ENCODE data around the gene TMEM130. TPM values are rescaled to one million over a fixed set of nuclear protein-coding genes. Genes with fewer than 3 reads are reported as not detected.
"Not testable (repeated sequence)": the region's sequence is repeated elsewhere in the genome, so short reads cannot be mapped to it uniquely, and the experiment has no call there.

TMEM130 gene
- total RNA-seq, 4 donors from 2014 or later = 0.30 to 5.7 (median 1.8) TPM

- no peaks in the 10 kb centered on the region for H3K27me3 ChIP-seq
- 95 to 97% methylated on average over 3 of the region's 3 CpGs for WGBS, 2 donors
- H3K9me3 ChIP-seq = peaks cover 0 to 19% (median 2%) of the 10 kb centered on the region in 4 donors
- H3K27ac ChIP-seq = no peak overlapping the region
- H3K36me3 ChIP-seq = no peaks in the 10 kb centered on the region
- H3K4me3 ChIP-seq = no peak overlapping the region
- DNase-seq (ENCODE audit: low spot score in 2 of 2) = no peak
- TF ChIP-seq CTCF (IDR thresholded peaks at IDR 0.05) (no peak), EP300 (IDR thresholded peaks at IDR 0.05) (no peak), POLR2A (IDR thresholded peaks at IDR 0.05) (no peak)
- H3K4me1 ChIP-seq = no peaks in the 10 kb centered on the region
Measured at GRCh38 chr7:98848918-98849317, 20.9 kb downstream of the TMEM130 start.

GRCh38 chr7:98842552-98842951 is 27.3 kb downstream of the TMEM130 start:
- not testable (repeated sequence) for H3K27ac ChIP-seq; H3K4me1 ChIP-seq; H3K9me3 ChIP-seq; H3K4me3 ChIP-seq; DNase-seq (ENCODE audit: low spot score in 2 of 2); H3K36me3 ChIP-seq; H3K27me3 ChIP-seq
- 78 to 88% methylated on average over 2 of the region's 2 CpGs for WGBS, 2 donors

GRCh38 chr7:98841179-98841997 is 28.4 kb downstream of the TMEM130 start:
- Histone ChIP-seq H3K9me3 (no peaks in the 10 kb centered on the region), H3K4me3 (no peak overlapping the region), H3K4me1 (peaks cover 0 to 7% (median 0%) of the 10 kb centered on the region in 4 donors), H3K27me3 (no peaks in the 10 kb centered on the region), H3K27ac (no peak overlapping the region), H3K36me3 (no peaks in the 10 kb centered on the region)
- WGBS, 2 donors = 39 to 57% methylated on average over 8 to 11 of the region's 11 CpGs
- peak; percentile 40 to 72 for DNase-seq (ENCODE audit: low spot score in 2 of 2)
- TF ChIP-seq POLR2A (IDR thresholded peaks at IDR 0.05) = no peak
- no peak for TF ChIP-seq EP300 (IDR thresholded peaks at IDR 0.05)
- peak; percentile 90 to 96 (median 93) for TF ChIP-seq CTCF (IDR thresholded peaks at IDR 0.05)

- 27 to 46% methylated on average over 4 of the region's 4 CpGs for WGBS, 2 donors
- Histone ChIP-seq H3K27ac (no peak overlapping the region), H3K4me1 (peaks cover 0 to 7% (median 0%) of the 10 kb centered on the region in 4 donors), H3K27me3 (no peaks in the 10 kb centered on the region), H3K9me3 (no peaks in the 10 kb centered on the region), H3K4me3 (no peak overlapping the region), H3K36me3 (no peaks in the 10 kb centered on the region)
- DNase-seq (ENCODE audit: low spot score in 2 of 2) = no peak
- TF ChIP-seq POLR2A (IDR thresholded peaks at IDR 0.05) (no peak), CTCF (IDR thresholded peaks at IDR 0.05) (no peak), EP300 (IDR thresholded peaks at IDR 0.05) (no peak)
Measured at GRCh38 chr7:98840722-98841121, 29.1 kb downstream of the TMEM130 start.

- Histone ChIP-seq H3K27ac (no peak overlapping the region), H3K9me3 (no peaks in the 10 kb centered on the region), H3K4me1 (peaks cover 0 to 7% (median 0%) of the 10 kb centered on the region in 4 donors), H3K27me3 (no peaks in the 10 kb centered on the region), H3K4me3 (no peak overlapping the region), H3K36me3 (no peaks in the 10 kb centered on the region)
- WGBS, 2 donors = 61 to 69% methylated on average over 11 of the region's 11 CpGs
- no peak for DNase-seq (ENCODE audit: low spot score in 2 of 2)
- TF ChIP-seq POLR2A (IDR thresholded peaks at IDR 0.05) = no peak
- no peak for TF ChIP-seq CTCF (IDR thresholded peaks at IDR 0.05)
- TF ChIP-seq EP300 (IDR thresholded peaks at IDR 0.05) = no peak
Measured at GRCh38 chr7:98840096-98840495, 29.7 kb downstream of the TMEM130 start.
